ENCODE data around the gene DEFB112. TPM values are rescaled to one million over a fixed set of nuclear protein-coding genes. Genes with fewer than 3 reads are reported as not detected.

Gene DEFB112
- total and polyA plus RNA-seq, 10 of the 15 experiments (the other 5 are each of a cell fraction or from before 2014, with no cell fraction given), result not detected

DNA sequence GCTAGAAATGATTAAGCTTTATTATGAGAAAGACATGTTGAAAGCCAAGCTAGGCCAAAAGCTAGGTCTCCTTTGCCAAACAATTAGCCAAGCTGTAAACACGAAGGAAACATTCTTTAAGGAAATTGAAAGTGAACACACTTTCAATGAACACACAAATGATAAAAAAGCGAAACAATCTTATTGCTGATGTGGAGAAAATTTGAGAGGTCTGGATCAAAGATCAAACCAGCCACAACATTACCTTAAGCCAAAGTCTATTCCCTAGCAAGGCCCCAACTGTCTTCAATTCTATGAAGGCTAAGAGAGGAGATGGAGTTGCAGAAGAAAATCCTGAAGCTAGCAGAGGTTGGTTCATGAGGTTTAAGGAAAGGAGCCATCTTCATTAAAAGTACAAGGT, 40.2 kb upstream of the DEFB112 start:
- CTCF ChIA-PET, result interaction anchor here (0.9 to 1.1 kb wide), 2 partner anchors 10 to 11 kb away, joined by 3 to 4 read pairs; no protein-coding TSS in a partner anchor
- Histone ChIP-seq H3K4me1 (ENCODE audit: control insufficient read depth, insufficient read depth, low read length) (no peaks in the 10 kb centered on the region), H3K4me3 (no peak overlapping the region), H3K36me3 (ENCODE audit: control insufficient read depth in 2 of 2, insufficient read depth in 2 of 2, low read length in 1 of 2) (no peaks in the 10 kb centered on the region), H4K20me1 (ENCODE audit: control insufficient read depth, insufficient read depth) (no peaks in the 10 kb centered on the region), H3K27me3 (replicated peaks in 1 of 2; ENCODE audit: control insufficient read depth in 2 of 2, insufficient read depth in 2 of 2, low read length in 1 of 2) (no peaks in the 10 kb centered on the region; a peak in 1 of 4 replicates), H3K4me2 (ENCODE audit: control insufficient read depth, insufficient read depth) (no peak overlapping the region), H3K9ac (ENCODE audit: control insufficient read depth, insufficient read depth, low read length) (no peak overlapping the region), H3K79me2 (ENCODE audit: control insufficient read depth, insufficient read depth, low read length) (no peaks in the 10 kb centered on the region), H2AFZ (ENCODE audit: control insufficient read depth, low read depth, low read length) (no peak overlapping the region), H3K27ac (ENCODE audit: control insufficient read depth, insufficient read depth) (no peak overlapping the region), H3K9me3 (replicated peaks; ENCODE audit: control insufficient read depth, insufficient read depth, low read length) (no peaks in the 10 kb centered on the region)
- WGBS (ENCODE audit: insufficient coverage, insufficient replicate concordance, low lambda C conversion rate, missing lambda C conversion rate), result 7% methylated on average over 2 of the region's 2 CpGs
- SMC1A ChIA-PET (ENCODE audit: uncharacterized antibody, unreplicated experiment), result no interaction called here
- DNase-seq (ENCODE audit: low read depth, low spot score) (no peak), ATAC-seq (no peak), FAIRE-seq (no peak)
- RAD21 ChIA-PET (ENCODE audit: unreplicated experiment), result no interaction called here
- TF ChIP-seq STAT3 (IDR thresholded peaks at IDR 0.05; ENCODE audit: low read depth, low read length), result no peak
- TF ChIP-seq ZZZ3 (IDR thresholded peaks at IDR 0.05; ENCODE audit: control insufficient read depth, insufficient read length, low read depth), result no peak
- in situ Hi-C loops (cut with MboI) (no loop called here), intact Hi-C loops (cut with micrococcal nuclease; ENCODE audit: unreplicated experiment) (no loop called here)
- BruUV-seq (replicated peaks), result no TSS peak
- POLR2A ChIA-PET, result no interaction called here

GRCh38 chr6:50087231-50087954, 37.7 kb upstream of the DEFB112 start:
- Histone ChIP-seq H3K9ac (ENCODE audit: control insufficient read depth, insufficient read depth, low read length) (no peak overlapping the region), H4K20me1 (ENCODE audit: control insufficient read depth, insufficient read depth) (no peaks in the 10 kb centered on the region), H3K36me3 (ENCODE audit: control insufficient read depth in 2 of 2, insufficient read depth in 2 of 2, low read length in 1 of 2) (no peaks in the 10 kb centered on the region), H3K9me3 (replicated peaks; ENCODE audit: control insufficient read depth, insufficient read depth, low read length) (no peaks in the 10 kb centered on the region), H3K27ac (ENCODE audit: control insufficient read depth, insufficient read depth) (no peak overlapping the region), H3K79me2 (ENCODE audit: control insufficient read depth, insufficient read depth, low read length) (no peaks in the 10 kb centered on the region), H3K4me3 (no peak overlapping the region), H3K4me2 (ENCODE audit: control insufficient read depth, insufficient read depth) (no peak overlapping the region), H3K27me3 (replicated peaks in 1 of 2; ENCODE audit: control insufficient read depth in 2 of 2, insufficient read depth in 2 of 2, low read length in 1 of 2) (no peaks in the 10 kb centered on the region), H3K4me1 (ENCODE audit: control insufficient read depth, insufficient read depth, low read length) (no peaks in the 10 kb centered on the region), H2AFZ (ENCODE audit: control insufficient read depth, low read depth, low read length) (no peak overlapping the region)
- no peak for DNase-seq (ENCODE audit: low read depth, low spot score)
- RAD21 ChIA-PET (ENCODE audit: unreplicated experiment), result no interaction called here
- SMC1A ChIA-PET (ENCODE audit: uncharacterized antibody, unreplicated experiment), result no interaction called here
- WGBS (ENCODE audit: insufficient coverage, insufficient replicate concordance, low lambda C conversion rate, missing lambda C conversion rate), result 0% methylated on average over 2 of the region's 2 CpGs
- no peak for FAIRE-seq
- intact Hi-C loops (cut with micrococcal nuclease; ENCODE audit: unreplicated experiment), result no loop called here
- CTCF ChIA-PET, result no interaction called here
- ATAC-seq, result no peak
- no TSS peak for BruUV-seq (replicated peaks)
- POLR2A ChIA-PET, result no interaction called here
- TF ChIP-seq PML (IDR thresholded peaks at IDR 0.05; ENCODE audit: low read length) (no peak), ZZZ3 (IDR thresholded peaks at IDR 0.05; ENCODE audit: control insufficient read depth, insufficient read length, low read depth) (no peak), RELA (IDR thresholded peaks at IDR 0.05; ENCODE audit: borderline replicate concordance, partially characterized antibody) (no peak), WRNIP1 (IDR thresholded peaks at IDR 0.05; ENCODE audit: borderline replicate concordance, low read depth, low read length) (no peak), TAF1 (IDR thresholded peaks at IDR 0.05; ENCODE audit: borderline replicate concordance, low read depth, low read length) (no peak), JUNB (IDR thresholded peaks at IDR 0.05) (no peak), ZBTB33 (IDR thresholded peaks at IDR 0.05) (no peak), CHD2 (IDR thresholded peaks at IDR 0.05; ENCODE audit: borderline replicate concordance, low read depth, low read length) (no peak)
- TF ChIP-seq, protein P1, sequence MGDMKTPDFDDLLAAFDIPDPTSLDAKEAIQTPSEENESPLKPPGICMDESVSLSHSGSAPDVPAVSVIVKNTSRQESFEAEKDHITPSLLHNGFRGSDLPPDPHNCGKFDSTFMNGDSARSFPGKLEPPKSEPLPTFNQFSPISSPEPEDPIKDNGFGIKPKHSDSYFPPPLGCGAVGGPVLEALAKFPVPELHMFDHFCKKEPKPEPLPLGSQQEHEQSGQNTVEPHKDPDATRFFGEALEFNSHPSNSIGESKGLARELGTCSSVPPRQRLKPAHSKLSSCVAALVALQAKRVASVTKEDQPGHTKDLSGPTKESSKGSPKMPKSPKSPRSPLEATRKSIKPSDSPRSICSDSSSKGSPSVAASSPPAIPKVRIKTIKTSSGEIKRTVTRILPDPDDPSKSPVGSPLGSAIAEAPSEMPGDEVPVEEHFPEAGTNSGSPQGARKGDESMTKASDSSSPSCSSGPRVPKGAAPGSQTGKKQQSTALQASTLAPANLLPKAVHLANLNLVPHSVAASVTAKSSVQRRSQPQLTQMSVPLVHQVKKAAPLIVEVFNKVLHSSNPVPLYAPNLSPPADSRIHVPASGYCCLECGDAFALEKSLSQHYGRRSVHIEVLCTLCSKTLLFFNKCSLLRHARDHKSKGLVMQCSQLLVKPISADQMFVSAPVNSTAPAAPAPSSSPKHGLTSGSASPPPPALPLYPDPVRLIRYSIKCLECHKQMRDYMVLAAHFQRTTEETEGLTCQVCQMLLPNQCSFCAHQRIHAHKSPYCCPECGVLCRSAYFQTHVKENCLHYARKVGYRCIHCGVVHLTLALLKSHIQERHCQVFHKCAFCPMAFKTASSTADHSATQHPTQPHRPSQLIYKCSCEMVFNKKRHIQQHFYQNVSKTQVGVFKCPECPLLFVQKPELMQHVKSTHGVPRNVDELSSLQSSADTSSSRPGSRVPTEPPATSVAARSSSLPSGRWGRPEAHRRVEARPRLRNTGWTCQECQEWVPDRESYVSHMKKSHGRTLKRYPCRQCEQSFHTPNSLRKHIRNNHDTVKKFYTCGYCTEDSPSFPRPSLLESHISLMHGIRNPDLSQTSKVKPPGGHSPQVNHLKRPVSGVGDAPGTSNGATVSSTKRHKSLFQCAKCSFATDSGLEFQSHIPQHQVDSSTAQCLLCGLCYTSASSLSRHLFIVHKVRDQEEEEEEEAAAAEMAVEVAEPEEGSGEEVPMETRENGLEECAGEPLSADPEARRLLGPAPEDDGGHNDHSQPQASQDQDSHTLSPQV (IDR thresholded peaks at IDR 0.05), result no peak
- in situ Hi-C loops (cut with MboI), result no loop called here
